ENCODE measurements around the gene XRCC4.
"Not testable (repeated sequence)": the region's sequence is repeated elsewhere in the genome, so short reads cannot be mapped to it uniquely, and the experiment has no call there.

Gene XRCC4

GRCh38 chr5:83197326-83197967 is 120.1 kb downstream of the XRCC4 start:
- DNase-seq: no peak

- DNase-seq: no peak
Observed at GRCh38 chr5:83199126-83199525, 121.8 kb downstream of the XRCC4 start.

- no peak for DNase-seq
Observed at GRCh38 chr5:83204651-83205050, 127.3 kb downstream of the XRCC4 start.

- DNase-seq: no peak
Observed at GRCh38 chr5:83209963-83210362, 132.6 kb downstream of the XRCC4 start.

GRCh38 chr5:83219077-83219476 is 141.7 kb downstream of the XRCC4 start:
- no peak for DNase-seq

- DNase-seq: peak; percentile 7
Observed at GRCh38 chr5:83219495-83219894, 142.1 kb downstream of the XRCC4 start.

- DNase-seq: peak; percentile 7
Observed at GRCh38 chr5:83220331-83220730, 143.0 kb downstream of the XRCC4 start.

- DNase-seq: no peak
Observed at GRCh38 chr5:83222906-83223305, 145.6 kb downstream of the XRCC4 start.

- peak; percentile 16 for DNase-seq
Observed at GRCh38 chr5:83227611-83228010, 150.3 kb downstream of the XRCC4 start.

- no peak for DNase-seq
Observed at GRCh38 chr5:83230511-83230910, 153.2 kb downstream of the XRCC4 start.

- no peak for DNase-seq
Observed at GRCh38 chr5:83244516-83244915, 167.2 kb downstream of the XRCC4 start.

GRCh38 chr5:83245037-83245436 is 167.7 kb downstream of the XRCC4 start:
- no peak for DNase-seq

- DNase-seq: no peak
Observed at GRCh38 chr5:83246071-83246470, 168.7 kb downstream of the XRCC4 start.

GRCh38 chr5:83249156-83249555 is 171.8 kb downstream of the XRCC4 start:
- no peak for DNase-seq

GRCh38 chr5:83251849-83252248 is 174.5 kb downstream of the XRCC4 start:
- DNase-seq: no peak

GRCh38 chr5:83253720-83254119 is 176.4 kb downstream of the XRCC4 start:
- DNase-seq: peak; percentile 0

GRCh38 chr5:83255268-83255667 is 177.9 kb downstream of the XRCC4 start:
- DNase-seq: peak; percentile 23

- DNase-seq: no peak
Observed at GRCh38 chr5:83256091-83256780, 178.9 kb downstream of the XRCC4 start.

GRCh38 chr5:83257684-83258083 is 180.3 kb downstream of the XRCC4 start:
- DNase-seq: not testable (repeated sequence)

- DNase-seq: no peak
Observed at GRCh38 chr5:83265318-83265717, 188.0 kb downstream of the XRCC4 start.

- DNase-seq: no peak
Observed at GRCh38 chr5:83270311-83270710, 193.0 kb downstream of the XRCC4 start.

- no peak for DNase-seq
Observed at GRCh38 chr5:83277154-83277553, 199.8 kb downstream of the XRCC4 start.

- no peak for DNase-seq
Observed at GRCh38 chr5:83277953-83278352, 200.6 kb downstream of the XRCC4 start.

GRCh38 chr5:83281176-83281575 is 203.8 kb downstream of the XRCC4 start:
- no peak for DNase-seq

- DNase-seq: peak; percentile 78
Observed at GRCh38 chr5:83281658-83282057, 204.3 kb downstream of the XRCC4 start.

All from fibroblast of skin of right biceps (primary cell).